C4-2B (cell line): Measurements from ENCODE around the gene PCLO.

Experiments used
- CTCF ChIP-seq: fragments of 450-650 bp; conservative IDR thresholded peaks from 2 replicates; pipeline ENCODE4 v1.5.1; 2017; ENCODE audit warnings: mild to moderate bottlenecking
- ZFX ChIP-seq: fragments of 450-650 bp; IDR thresholded peaks from 2 replicates; pipeline ENCODE4 v1.6.1; 2017

DNA sequence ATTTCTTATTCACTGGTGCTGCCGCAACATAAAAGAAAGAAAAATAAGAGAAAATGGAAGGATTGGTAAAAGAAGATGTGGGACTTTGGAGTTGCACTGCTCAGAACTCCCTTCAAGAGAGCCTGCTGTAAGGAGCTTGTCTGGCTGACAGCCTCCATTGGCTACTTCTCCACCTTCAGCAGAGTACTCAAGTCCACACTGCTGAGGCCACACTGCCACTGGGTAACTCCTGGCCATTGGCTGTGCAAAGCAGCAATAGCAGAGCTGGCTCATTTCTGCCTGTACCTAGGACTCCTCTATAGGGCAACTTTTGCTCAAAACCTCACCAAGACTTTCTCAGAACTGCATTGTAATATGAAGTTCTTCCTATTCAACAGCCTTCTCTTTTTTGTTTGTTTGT is 38.7 kb upstream of the PCLO start:
- TF ChIP-seq CTCF (no peak), ZFX (no peak)
